HPDE6-E6E7 (cell line): ENCODE data around the gene CXADR.

Experiments used
- DNase-seq: peaks from one replicate; pipeline ENCODE4 v3.0.0; 2011; ENCODE audit warnings: missing footprints; ENCODE audit errors: extremely low spot score

Gene CXADR

GRCh38 chr21:17607684-17608083 is 94.8 kb downstream of the CXADR start:
- no peak for DNase-seq

- DNase-seq: no peak
Observed at GRCh38 chr21:17609681-17610080, 96.8 kb downstream of the CXADR start.

GRCh38 chr21:17610911-17611310 is 98.1 kb downstream of the CXADR start:
- no peak for DNase-seq

- peak; percentile 56 for DNase-seq
Observed at GRCh38 chr21:17611414-17612022, 98.7 kb downstream of the CXADR start.

- peak; percentile 27 for DNase-seq
Observed at GRCh38 chr21:17612023-17612564, 99.3 kb downstream of the CXADR start.

- peak; percentile 49 for DNase-seq
Observed at GRCh38 chr21:17612565-17613241, 99.9 kb downstream of the CXADR start, which contains the start of gene BTG3. TSS of gene BTG3 (minus strand) at chr21:17612901. CDS start at chr21:17609144, 3,757 bp downstream.

- no peak for DNase-seq
Observed at GRCh38 chr21:17613242-17613676, 100.4 kb downstream of the CXADR start.

- DNase-seq: no peak
Observed at GRCh38 chr21:17616831-17617230, 104.0 kb downstream of the CXADR start.

- no peak for DNase-seq
Observed at GRCh38 chr21:17622018-17622417, 109.2 kb downstream of the CXADR start.

GRCh38 chr21:17631195-17631594 is 118.4 kb downstream of the CXADR start:
- no peak for DNase-seq

GRCh38 chr21:17636711-17637110 is 123.9 kb downstream of the CXADR start:
- no peak for DNase-seq

GRCh38 chr21:17640821-17641220 is 128.0 kb downstream of the CXADR start:
- DNase-seq: no peak
